Endometrial microvascular endothelial cells (primary cell): ENCODE data around the gene KDSR. TPM values are rescaled to one million over a fixed set of nuclear protein-coding genes. Genes with fewer than 3 reads are reported as not detected.

Experiments used
- in situ Hi-C: cut with HindIII; loops from 2 replicates; pipeline ENCODE4 v1.10.0; 2017; ENCODE audit warnings: low sequenced_read_pairs, low pct_unique_long_range_greater_than_20kb; ENCODE audit errors: inconsistent ontology term
- total RNA-seq: library from RNA; depleted of rRNA; stranded (reverse); fragments of >200 nt; gene quantifications from one replicate; pipeline ENCODE4 v1.2.3, GENCODE V29; 2015; ENCODE audit errors: inconsistent ontology term

The KDSR gene
- total RNA-seq, 1 donor from 2014 or later, result 27.7 TPM

DNA sequence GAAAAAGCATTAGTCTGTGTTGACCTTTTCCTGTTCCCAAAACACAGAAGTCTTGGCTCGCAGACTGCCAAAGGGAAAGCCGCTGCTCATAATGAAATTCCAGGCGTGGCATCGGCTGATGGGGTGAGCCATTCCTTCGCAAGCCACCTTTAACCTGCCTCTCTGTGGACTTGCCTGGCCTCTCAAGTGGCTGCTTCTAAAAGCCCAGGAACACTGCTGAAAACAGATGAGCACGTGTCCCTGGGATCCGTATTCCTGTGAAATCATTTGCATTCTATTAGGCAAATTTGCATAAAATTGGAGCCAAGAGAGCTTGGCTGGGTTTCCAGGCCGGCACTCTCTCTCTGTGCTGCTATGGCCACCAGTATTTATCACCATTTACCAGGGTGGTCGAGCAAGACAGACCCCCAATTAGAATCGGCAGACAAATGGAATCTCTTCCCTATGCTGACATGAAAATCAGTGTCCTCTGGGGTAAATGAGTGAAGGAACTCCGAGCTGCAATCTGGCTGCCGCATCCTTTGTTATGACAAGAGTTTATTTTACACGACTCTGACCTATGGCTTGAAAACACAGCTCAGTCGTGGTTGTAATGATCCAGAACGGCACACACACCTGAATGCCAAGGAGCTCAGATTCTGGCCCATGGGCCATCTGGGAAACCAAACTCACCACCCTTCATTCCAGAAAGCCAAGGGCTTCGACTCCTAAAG lies 69.2 kb downstream of the KDSR start:
- in situ Hi-C loops, result no loop called here

DNA sequence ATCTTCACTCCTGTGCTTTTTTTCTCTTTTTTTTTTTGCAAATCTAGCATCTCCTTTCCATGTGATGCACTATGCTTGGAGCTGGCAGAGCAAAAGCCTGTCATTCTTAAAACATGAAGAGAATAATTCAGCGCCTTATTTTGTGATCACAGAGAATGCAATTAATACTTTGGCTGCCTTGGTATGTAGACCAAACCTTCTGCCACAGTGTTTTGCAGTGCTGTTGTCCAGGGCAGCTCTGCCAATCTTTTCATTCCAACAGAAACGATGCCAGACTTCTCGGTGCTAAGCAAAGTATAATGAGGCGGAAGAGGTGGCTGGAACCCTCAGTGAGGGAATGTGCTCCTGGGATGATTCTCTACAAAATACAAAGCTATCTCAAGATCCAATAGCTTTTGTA lies 73.1 kb downstream of the KDSR start:
- in situ Hi-C loops, result no loop called here

DNA sequence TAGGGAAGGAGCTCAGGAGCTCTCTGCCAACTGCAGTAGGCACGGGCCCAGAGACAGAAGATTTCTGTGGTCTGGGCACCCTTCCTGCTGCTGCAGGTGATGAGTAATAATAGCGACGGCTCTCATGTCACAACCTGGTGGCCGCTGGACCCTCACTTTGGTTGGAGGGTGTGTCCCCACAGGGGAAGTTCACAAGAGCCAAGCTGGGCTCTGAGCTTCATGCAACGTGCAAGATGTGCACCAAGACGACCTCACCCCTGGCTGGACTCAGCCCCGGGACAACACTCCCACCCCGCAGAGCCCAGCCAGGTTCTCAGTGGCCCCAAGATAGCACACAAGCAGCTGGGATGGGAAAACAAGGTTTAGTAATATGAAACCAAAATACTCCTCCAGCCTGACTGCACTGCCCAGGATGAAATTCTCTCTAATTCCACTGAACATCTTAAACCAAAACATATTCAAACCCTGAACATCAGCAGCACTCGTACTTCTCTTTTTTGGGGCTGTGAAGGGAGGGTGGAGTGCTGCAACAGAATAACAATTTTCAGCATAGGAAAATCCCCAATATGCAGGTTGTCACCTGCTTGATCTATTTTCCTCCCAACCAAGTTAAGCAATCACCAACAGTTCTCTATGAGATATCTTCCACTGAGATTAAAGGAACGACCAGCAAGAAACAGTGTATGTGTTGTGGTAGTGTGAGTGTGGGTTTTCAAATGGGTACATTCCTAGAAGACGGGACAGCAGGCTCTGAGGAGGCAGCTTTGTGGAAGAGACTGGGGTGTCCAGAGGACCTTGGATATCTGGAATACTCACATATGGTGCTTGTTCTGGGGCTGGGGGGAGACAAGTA lies 73.9 kb downstream of the KDSR start:
- in situ Hi-C loops, result no loop called here

DNA sequence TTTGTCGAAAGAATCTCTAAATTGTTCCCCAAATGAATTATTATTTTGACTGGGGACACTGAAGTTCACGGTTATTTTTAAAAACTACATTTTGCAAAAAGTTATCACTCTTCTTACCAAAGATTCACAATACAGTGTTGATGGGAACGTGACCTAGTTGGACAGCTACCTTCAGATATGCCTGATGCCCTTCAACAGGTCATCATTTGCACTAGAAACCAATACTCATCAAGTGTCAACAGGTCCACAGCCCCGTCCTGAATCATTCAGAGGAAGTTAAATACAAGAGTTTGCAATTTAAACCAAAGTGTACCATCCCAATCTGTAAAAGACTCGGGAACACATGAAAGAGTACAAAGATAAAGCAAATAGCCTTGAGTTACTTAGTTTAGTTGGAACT lies 75.7 kb downstream of the KDSR start:
- in situ Hi-C loops, result no loop called here

DNA sequence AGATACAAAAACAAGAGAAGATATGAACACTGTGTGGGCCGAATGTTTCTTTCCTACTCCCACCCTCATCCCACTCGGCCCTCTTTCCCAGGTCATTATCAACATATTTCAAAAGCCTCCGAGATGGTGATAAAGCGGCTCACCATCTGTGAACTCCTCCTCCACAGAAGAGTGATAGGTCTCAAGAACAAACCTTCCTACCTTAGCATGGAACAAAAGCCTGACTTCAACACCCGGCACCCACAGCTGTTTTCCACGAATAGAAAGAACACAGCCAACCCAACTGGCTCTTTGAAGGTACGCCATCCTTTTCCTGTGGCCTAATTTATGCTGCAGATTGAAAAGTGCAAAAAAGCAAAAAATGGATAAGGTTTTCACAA lies 76.2 kb downstream of the KDSR start:
- in situ Hi-C loops, result no loop called here

DNA sequence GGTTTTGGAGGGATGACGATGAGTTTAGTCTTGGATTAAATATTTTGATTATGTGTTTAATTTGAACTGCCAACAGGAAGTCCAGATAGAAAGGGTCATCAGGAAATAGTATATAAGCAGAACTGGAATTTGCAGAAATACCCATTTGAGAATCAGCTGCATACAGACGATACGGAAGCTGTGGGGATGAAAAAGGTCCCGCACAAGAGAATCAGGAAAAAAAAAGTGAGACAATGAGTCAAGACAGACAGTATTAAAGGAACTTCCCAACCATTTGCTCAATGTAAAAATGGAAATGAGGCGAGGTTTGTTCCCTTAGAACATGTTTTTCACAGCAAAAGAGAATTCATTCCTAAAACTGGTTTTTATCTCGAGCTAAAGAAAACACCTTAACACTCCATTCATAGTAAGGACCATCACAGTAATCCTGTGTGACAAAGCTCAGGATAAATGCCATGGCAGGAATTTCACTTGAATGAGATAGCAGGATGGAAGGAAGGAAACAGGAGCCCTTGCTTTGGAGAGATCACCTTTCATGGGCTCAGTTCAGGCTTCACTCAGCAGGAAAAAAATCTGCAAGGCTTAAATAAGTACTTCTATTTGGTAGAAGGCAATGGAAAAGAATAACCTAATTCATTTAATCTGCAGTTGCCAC lies 76.7 kb downstream of the KDSR start:
- in situ Hi-C loops, result no loop called here

DNA sequence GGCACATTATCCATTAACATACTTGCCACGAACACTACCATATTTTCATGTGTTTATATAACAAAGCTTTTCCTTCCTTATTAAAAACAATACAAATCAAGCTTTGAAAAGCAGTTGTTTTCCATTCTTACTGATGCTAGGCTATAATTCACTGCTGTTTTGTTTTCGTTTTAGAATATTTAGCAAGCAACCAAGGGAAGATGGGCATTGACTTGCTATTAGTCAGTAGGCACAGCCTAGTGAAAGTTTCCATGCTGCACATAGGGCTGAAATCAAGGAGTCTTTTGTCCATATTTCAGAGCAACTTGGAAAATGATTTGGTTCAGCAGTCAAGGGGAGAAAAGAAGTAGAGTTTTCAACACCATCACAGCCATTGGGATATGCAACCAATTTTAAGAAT lies 78.7 kb downstream of the KDSR start:
- in situ Hi-C loops, result no loop called here

GRCh38 chr18:63287691-63288220 lies 79.2 kb downstream of the KDSR start:
- in situ Hi-C loops, result no loop called here

DNA sequence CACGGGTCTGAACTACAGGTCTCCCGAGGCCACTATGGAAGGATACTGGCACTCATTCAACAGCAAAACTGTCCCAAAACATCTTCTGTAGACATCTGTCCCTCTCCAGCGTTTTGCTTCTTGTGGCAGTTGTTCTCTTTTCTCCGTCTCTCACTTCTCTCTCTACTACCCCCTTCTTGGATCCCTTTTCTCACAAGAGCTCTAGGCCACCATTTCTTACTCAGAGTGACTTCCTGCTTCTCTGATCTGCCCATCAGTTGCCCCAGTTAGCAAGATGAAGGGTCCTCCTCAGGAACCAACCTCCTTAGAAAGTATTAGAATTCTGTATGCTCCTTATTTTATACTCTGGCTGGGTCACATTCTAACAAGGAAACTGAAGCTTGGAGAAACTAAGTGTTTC lies 80.1 kb downstream of the KDSR start:
- in situ Hi-C loops, result no loop called here

DNA sequence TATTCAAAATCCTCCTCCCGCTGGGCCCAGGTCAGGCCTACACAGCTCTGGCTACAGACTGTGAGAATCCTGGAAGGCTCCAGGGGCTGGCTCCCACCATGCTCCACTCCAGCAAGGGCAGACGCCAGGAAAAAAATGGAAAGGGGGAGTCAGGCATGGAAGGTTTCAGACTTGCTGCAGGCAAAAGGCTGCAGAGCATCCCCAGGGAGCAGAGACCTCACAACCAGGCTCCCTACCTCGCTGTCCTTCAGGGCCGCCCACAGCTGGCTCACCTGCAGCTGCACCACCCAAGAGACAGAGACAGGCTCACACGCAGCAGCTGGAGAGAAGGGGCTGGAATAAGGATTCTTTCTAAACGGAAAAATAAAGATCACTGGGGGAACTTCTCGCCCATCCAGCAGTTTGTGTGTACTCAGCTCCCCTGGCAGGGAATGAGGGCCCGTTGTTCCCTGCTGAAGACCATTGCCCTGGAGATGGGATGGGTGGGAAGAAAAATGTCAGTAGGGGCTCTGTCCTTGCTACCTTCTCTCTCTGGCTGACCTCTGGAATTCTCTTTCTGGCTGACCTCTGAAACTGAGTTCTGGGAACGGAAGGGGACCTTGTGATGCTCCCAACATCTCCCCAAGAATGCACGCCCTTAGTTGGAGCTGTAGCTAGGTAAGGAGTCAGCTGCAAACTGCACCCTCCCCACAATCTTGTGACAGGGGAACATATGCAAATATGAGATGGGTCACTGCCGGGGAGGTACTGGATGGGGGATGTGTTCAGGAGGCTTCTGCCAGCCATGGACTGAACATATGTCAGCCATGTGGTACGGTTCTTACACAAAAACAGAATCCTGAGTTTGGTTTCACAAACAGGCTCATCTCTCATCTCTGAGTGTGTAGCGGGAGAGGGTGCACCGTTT lies 81.9 kb downstream of the KDSR start:
- in situ Hi-C loops, result no loop called here

- in situ Hi-C loops, result no loop called here
These were observed 82.7 kb downstream of the KDSR start for GRCh38 chr18:63284173-63284799.

GRCh38 chr18:63283305-63284094 lies 83.5 kb downstream of the KDSR start:
- in situ Hi-C loops, result no loop called here

GRCh38 chr18:63282793-63283192 lies 84.2 kb downstream of the KDSR start:
- in situ Hi-C loops, result no loop called here

Other genes starting within 250 kb of the KDSR start
- gene BCL2, start 47.4 kb downstream of the KDSR start, total RNA-seq, result 0.56 TPM
- gene VPS4B, start 55.3 kb upstream of the KDSR start, total RNA-seq, result 35.9 TPM
- gene SERPINB5, start 109.8 kb upstream of the KDSR start, total RNA-seq, result not detected
- gene SERPINB12, start 175.2 kb upstream of the KDSR start, total RNA-seq, result not detected
- gene SERPINB13, start 220.1 kb upstream of the KDSR start, total RNA-seq, result not detected